Measurements from ENCODE around the gene GPR146. TPM values are rescaled to one million over a fixed set of nuclear protein-coding genes. Genes with fewer than 3 reads are reported as not detected.

GPR146 gene
- total and polyA plus RNA-seq, 2 of the 13 experiments (the other 11 are each of a cell fraction or from before 2014, with no cell fraction given): 2.0 to 15.9 TPM

- TF ChIP-seq PCBP1 (IDR thresholded peaks at IDR 0.05; ENCODE audit: borderline replicate concordance, low read depth, low read length) (0 out of 2 replicates have a peak, but pooled peaks have one; percentile 12), SOX5 (CRISPR knock-in tag; IDR thresholded peaks at IDR 0.05; ENCODE audit: borderline replicate concordance) (peak; percentile 63), DPF2 (CRISPR knock-in tag; IDR thresholded peaks at IDR 0.05; ENCODE audit: borderline replicate concordance, low read depth) (peak; percentile 77), RFX1 (IDR thresholded peaks at IDR 0.05) (no peak), PHF8 (CRISPR knock-in tag; IDR thresholded peaks at IDR 0.05) (0 out of 2 replicates have a peak, but pooled peaks have one; percentile 25), IRF2 (CRISPR knock-in tag; IDR thresholded peaks at IDR 0.05) (peak; percentile 81), ZNF678 (CRISPR knock-in tag; IDR thresholded peaks at IDR 0.05) (peak; percentile 84; the same call in 1 of the 2 replicates), SMAD3 (CRISPR knock-in tag; IDR thresholded peaks at IDR 0.05) (0 out of 2 replicates have a peak, but pooled peaks have one; percentile 45), ZNF547 (CRISPR knock-in tag; IDR thresholded peaks at IDR 0.05) (peak; percentile 70; the same call in 1 of the 2 replicates), ZMYM2 (CRISPR knock-in tag; IDR thresholded peaks at IDR 0.05) (0 out of 2 replicates have a peak, but pooled peaks have one; percentile 39), ZNF224 (CRISPR knock-in tag; IDR thresholded peaks at IDR 0.05) (peak; percentile 56; the same call in 1 of the 2 replicates), ZNF773 (CRISPR knock-in tag; IDR thresholded peaks at IDR 0.05; ENCODE audit: borderline replicate concordance) (no peak), KDM6A (CRISPR knock-in tag; IDR thresholded peaks at IDR 0.05; ENCODE audit: low read depth) (no peak), ZNF660 (CRISPR knock-in tag; IDR thresholded peaks at IDR 0.05; ENCODE audit: borderline replicate concordance, low read depth) (no peak), FOXA3 (CRISPR knock-in tag; IDR thresholded peaks at IDR 0.05) (peak; percentile 42; the same call in 1 of the 2 replicates), STAG1 (CRISPR knock-in tag; IDR thresholded peaks at IDR 0.05) (no peak; the same call in none of the 2 replicates), SMAD9 (CRISPR knock-in tag; IDR thresholded peaks at IDR 0.05) (no peak), HNF1B (CRISPR knock-in tag; IDR thresholded peaks at IDR 0.05) (peak; percentile 63; the same call in 1 of the 2 replicates), ZNF274 (CRISPR knock-in tag; IDR thresholded peaks at IDR 0.05) (no peak; the same call in 1 of the 2 replicates), SP5 (CRISPR knock-in tag; IDR thresholded peaks at IDR 0.05; ENCODE audit: borderline replicate concordance, low read depth) (0 out of 2 replicates have a peak, but pooled peaks have one; percentile 33), ERF (CRISPR knock-in tag; IDR thresholded peaks at IDR 0.05) (peak; percentile 67), ZNF33A (CRISPR knock-in tag; IDR thresholded peaks at IDR 0.05; ENCODE audit: borderline replicate concordance) (peak; percentile 86; the same call in 1 of the 2 replicates), KAT8 (CRISPR knock-in tag; IDR thresholded peaks at IDR 0.05) (peak; percentile 59), TBX3 (IDR thresholded peaks at IDR 0.05; ENCODE audit: borderline replicate concordance) (0 out of 2 replicates have a peak, but pooled peaks have one; percentile 44), ZNF687 (CRISPR knock-in tag; IDR thresholded peaks at IDR 0.05) (peak; percentile 99), GLI4 (CRISPR knock-in tag; IDR thresholded peaks at IDR 0.05; ENCODE audit: borderline replicate concordance) (no peak), ZNF207 (IDR thresholded peaks at IDR 0.05; ENCODE audit: borderline replicate concordance) (no peak)
Observed at GRCh38 chr7:1092806-1093501, 48.6 kb downstream of the GPR146 start (continued).

Measured in HepG2 (cell line).